ENCODE results near the gene OR3A1. TPM values are rescaled to one million over a fixed set of nuclear protein-coding genes. Genes with fewer than 3 reads are reported as not detected.
"Not testable (repeated sequence)": the region's sequence is repeated elsewhere in the genome, so short reads cannot be mapped to it uniquely, and the experiment has no call there.

Gene OR3A1, protein sequence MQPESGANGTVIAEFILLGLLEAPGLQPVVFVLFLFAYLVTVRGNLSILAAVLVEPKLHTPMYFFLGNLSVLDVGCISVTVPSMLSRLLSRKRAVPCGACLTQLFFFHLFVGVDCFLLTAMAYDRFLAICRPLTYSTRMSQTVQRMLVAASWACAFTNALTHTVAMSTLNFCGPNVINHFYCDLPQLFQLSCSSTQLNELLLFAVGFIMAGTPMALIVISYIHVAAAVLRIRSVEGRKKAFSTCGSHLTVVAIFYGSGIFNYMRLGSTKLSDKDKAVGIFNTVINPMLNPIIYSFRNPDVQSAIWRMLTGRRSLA
- under 1 TPM in 1 of 2 experiments, not detected in 1; 0.40 TPM for total RNA-seq

DNA sequence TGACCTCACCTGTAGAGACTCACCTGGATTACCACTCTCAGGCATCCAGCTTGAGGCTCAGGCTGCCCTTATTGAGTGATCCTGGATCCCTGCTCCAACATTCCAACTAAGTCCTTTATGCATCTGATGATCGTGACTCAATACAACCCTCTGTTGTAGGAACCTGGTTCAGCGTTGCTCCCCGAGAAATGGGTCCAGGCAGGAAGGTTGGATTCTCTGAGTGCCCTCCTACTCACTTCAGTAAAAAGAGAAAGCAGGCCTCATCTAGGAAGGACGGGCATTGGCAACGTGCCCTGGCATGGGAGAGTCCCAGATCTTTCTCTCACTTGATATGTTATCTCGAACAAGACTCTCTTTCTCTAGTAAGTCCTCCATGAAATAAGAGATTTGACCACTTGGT is at the start of gene OR3A1:
TSS of gene OR3A1 (minus strand) at position 101 of the 400 bp plus-strand sequence. CDS start 5,778 bp downstream, outside the sequence.
- Mint-ChIP-seq H3K4me1 (no peaks in the 10 kb centered on the region), H3K36me3 (ENCODE audit: low read depth) (no peaks in the 10 kb centered on the region), H3K9me3 (no peaks in the 10 kb centered on the region), H3K4me3 (no peak within 1 kb of the TSS), H3K27me3 (peaks cover 22% of the 10 kb centered on the region), H3K27ac (no peak within 1 kb of the TSS)
- no peak for DNase-seq
- ChIA-PET POLR2A (no interaction called here), CTCF (no interaction called here)

DNA sequence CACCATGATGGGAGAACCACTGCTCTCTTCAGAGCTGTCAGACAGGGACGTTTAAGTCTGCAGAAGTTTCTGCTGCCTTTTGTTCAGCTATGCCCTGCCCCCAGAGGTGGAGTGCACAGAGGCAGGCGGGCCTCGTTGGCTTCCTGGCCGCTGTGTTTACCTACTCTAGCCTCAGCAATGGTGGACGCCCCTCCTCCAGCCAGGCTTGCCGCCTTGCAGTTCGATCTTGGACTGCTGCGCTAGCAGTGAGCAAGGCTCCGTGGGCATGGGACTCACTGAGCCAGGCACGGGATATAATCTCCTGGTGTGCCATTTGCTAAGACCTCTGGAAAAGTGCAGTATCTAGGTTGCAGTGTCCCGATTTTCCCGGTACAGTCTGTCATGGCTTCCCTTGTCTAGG is 44.6 kb upstream of the OR3A1 start:
- peaks cover 13% of the 10 kb centered on the region for H3K27me3 Mint-ChIP-seq
- POLR2A ChIA-PET; CTCF ChIA-PET; H3K4me3 Mint-ChIP-seq; H3K27ac Mint-ChIP-seq; H3K36me3 Mint-ChIP-seq (ENCODE audit: low read depth); DNase-seq; H3K4me1 Mint-ChIP-seq: not testable (repeated sequence)
- H3K9me3 Mint-ChIP-seq = peaks cover 10% of the 10 kb centered on the region

DNA sequence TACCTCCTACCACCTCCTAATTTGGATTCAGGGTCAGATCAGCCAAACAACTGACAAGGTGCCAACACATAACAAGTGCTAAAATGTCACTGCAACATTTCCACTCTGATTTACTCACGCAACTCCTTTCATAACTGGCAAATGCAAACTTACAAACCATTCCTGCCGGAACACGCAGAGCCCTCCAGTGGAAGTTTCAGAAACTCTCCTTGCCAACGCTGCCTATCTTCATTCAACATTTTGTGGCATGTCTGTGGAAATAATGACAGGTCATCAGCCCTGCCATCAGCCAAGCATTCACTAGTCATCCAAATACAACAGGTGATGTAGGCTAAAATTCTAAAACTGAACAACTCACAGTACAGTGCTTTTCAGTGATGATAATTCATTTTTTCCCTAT is 37.7 kb upstream of the OR3A1 start:
- H3K27me3 Mint-ChIP-seq = peaks cover 5% of the 10 kb centered on the region
- no peak overlapping the region for H3K4me3 Mint-ChIP-seq
- peaks cover 9% of the 10 kb centered on the region for H3K9me3 Mint-ChIP-seq
- CTCF ChIA-PET = no interaction called here
- H3K4me1 Mint-ChIP-seq = no peaks in the 10 kb centered on the region
- POLR2A ChIA-PET = no interaction called here
- H3K36me3 Mint-ChIP-seq (ENCODE audit: low read depth) = no peaks in the 10 kb centered on the region
- DNase-seq = no peak
- H3K27ac Mint-ChIP-seq = no peak overlapping the region

DNA sequence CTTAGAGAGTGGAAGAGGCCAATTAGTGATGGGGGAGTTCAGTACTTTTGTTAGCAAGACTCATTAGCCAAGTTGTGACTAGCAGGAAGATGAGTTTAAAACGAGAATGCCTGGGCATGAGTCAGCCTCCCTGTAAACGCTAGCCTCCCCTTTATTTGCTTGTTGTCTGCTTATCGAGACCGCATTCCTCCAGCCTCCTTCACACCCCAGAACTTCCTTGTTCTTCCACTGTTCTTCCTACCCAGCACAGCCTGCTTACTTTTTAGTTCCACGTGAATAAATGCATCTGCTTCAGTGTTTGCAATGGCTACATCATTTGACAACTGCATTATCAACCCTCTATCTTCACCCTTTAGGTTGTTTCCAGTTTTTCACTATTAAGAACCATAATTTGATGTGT is 20.2 kb upstream of the OR3A1 start:
- H3K9me3 Mint-ChIP-seq = peaks cover 2% of the 10 kb centered on the region
- no peak overlapping the region for H3K27ac Mint-ChIP-seq
- no peaks in the 10 kb centered on the region for H3K27me3 Mint-ChIP-seq
- H3K36me3 Mint-ChIP-seq (ENCODE audit: low read depth) = no peaks in the 10 kb centered on the region
- ChIA-PET CTCF (no interaction called here), POLR2A (no interaction called here)
- no peak for DNase-seq
- H3K4me1 Mint-ChIP-seq = no peaks in the 10 kb centered on the region
- no peak overlapping the region for H3K4me3 Mint-ChIP-seq

DNA sequence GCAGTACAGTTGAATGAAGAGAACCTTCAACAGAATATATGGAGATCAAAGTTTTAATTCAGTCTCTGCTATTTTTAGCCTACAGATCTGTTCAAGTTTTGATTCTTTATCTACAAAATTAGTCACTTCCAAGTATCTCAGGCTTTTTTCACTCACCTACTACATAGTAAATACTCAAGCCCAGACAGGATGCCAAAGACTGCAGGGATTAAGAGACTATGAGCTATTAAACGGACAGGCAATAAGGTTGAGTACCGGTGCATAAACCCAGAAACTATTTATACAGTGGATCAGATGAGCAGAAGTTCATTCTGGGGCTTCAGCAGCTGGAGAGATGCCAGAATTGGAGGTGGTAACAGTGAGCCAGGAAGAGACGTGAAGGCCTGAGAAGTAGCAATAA is 18.7 kb upstream of the OR3A1 start:
- Mint-ChIP-seq H3K27ac (no peak overlapping the region), H3K36me3 (ENCODE audit: low read depth) (no peaks in the 10 kb centered on the region), H3K4me1 (no peaks in the 10 kb centered on the region), H3K27me3 (no peaks in the 10 kb centered on the region), H3K4me3 (no peak overlapping the region), H3K9me3 (no peaks in the 10 kb centered on the region)
- CTCF ChIA-PET = no interaction called here
- no peak for DNase-seq
- POLR2A ChIA-PET = no interaction called here

DNA sequence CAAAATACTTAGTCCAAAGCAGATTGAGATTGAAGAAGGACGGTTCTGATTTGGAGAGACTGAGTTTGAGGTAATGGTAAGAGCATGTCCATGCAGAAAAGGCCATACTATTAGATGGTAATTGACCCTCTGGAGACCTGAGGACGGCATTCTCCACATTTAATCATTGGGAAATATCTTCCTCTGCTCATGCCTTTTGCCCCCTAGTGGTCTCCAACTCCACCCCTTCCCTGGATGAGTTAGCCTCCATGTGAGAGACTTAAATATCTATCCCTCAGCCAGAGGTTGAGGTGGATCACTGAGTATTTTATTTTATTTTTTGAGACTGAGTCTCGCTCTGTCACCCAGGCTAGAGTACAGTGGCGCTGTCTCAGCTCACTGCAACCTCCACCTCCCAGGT is 10.4 kb upstream of the OR3A1 start:
- Mint-ChIP-seq H3K27me3 (no peaks in the 10 kb centered on the region), H3K4me3 (no peak overlapping the region), H3K36me3 (ENCODE audit: low read depth) (no peaks in the 10 kb centered on the region), H3K4me1 (no peaks in the 10 kb centered on the region), H3K27ac (no peak overlapping the region), H3K9me3 (no peaks in the 10 kb centered on the region)
- DNase-seq = no peak
- CTCF ChIA-PET = no interaction called here
- POLR2A ChIA-PET = no interaction called here

DNA sequence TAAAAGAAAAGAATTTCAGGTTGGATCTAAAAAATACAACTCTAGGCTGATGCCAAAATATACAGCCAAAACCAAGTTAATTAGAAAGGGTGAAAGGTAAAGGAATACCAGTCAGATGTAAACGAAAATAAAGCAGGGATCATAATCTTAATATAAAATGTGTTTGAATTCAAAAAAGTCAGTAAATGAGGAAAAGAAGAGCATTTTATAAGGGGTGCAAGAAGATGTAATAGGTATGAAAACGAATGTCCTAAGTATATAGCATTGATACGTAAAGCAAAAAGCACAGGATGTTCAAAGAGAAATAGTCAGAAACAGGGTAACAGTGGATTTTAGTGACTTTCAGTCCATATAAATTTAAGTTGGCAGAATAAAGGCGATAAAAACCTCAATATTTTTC is 2.5 kb downstream of the OR3A1 start:
- ChIA-PET POLR2A (no interaction called here), CTCF (no interaction called here)
- no peak for DNase-seq
- Mint-ChIP-seq H3K36me3 (ENCODE audit: low read depth) (no peaks in the 10 kb centered on the region), H3K9me3 (no peaks in the 10 kb centered on the region), H3K27ac (no peak overlapping the region), H3K27me3 (peaks cover 22% of the 10 kb centered on the region), H3K4me1 (no peaks in the 10 kb centered on the region), H3K4me3 (no peak overlapping the region)

DNA sequence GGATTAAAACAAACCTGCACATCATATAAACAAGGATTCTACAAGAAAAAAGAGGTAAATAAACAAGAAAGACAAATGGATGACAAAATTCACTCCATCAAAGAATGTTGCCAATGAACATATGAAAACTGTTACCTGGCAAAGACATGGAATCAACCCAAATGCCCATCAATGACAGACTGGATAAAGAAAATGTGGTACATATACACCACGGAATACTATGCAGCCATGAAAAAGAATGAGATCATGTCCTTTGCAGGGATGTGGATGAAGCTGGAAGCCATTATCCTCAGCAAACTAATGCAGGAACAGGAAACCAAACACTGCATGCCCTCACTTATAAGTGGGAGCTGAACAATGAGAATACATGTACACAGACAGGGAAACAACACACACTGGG is 4.6 kb downstream of the OR3A1 start:
- CTCF ChIA-PET; H3K4me1 Mint-ChIP-seq; POLR2A ChIA-PET; H3K9me3 Mint-ChIP-seq; H3K4me3 Mint-ChIP-seq; H3K27ac Mint-ChIP-seq; DNase-seq; H3K36me3 Mint-ChIP-seq (ENCODE audit: low read depth): not testable (repeated sequence)
- peaks cover 22% of the 10 kb centered on the region for H3K27me3 Mint-ChIP-seq

DNA sequence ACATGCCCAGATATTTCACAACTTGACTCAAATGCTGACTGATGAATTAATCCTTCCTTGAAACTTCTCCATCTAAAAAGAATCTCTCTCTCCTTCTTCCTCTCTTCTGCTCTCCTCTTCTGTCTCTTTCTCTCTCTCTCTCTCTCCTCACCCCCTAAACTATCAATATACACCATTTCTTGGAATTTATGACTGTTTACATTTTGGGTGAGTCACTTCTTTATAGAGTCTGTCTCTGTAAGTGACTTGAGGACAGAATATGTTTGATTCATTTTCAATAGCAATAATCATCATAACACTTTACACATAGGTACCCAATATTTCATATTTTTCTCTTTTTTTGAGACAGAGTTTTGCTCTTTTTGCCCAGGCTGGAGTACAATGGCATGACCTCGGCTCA is 15.3 kb downstream of the OR3A1 start:
- POLR2A ChIA-PET = no interaction called here
- Mint-ChIP-seq H3K27me3 (no peaks in the 10 kb centered on the region), H3K4me3 (no peak overlapping the region), H3K9me3 (no peaks in the 10 kb centered on the region), H3K36me3 (ENCODE audit: low read depth) (no peaks in the 10 kb centered on the region), H3K27ac (no peak overlapping the region), H3K4me1 (peaks cover 1% of the 10 kb centered on the region)
- DNase-seq = no peak
- CTCF ChIA-PET = no interaction called here

DNA sequence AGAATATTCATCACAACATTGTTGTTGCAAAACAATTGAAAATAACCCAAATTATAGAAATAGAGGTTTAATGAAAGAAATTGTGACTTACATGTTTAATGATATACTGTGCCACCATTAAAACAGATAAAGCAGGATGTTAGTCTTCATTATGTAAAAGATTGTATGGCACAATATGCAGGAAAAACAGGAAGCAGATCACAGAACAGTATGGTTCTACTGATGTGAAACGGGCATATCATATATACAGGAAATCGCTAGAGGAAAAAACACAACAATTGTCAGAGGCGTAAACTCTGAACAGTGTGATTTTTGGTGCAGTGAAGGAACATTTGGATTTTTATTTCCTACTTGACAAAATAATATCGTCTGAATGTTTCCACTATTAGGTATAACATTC is 22.0 kb downstream of the OR3A1 start:
- Mint-ChIP-seq H3K36me3 (ENCODE audit: low read depth) (no peaks in the 10 kb centered on the region), H3K4me3 (no peak overlapping the region), H3K9me3 (peaks cover 5% of the 10 kb centered on the region), H3K27me3 (no peaks in the 10 kb centered on the region), H3K27ac (no peak overlapping the region), H3K4me1 (no peaks in the 10 kb centered on the region)
- ChIA-PET CTCF (no interaction called here), POLR2A (no interaction called here)
- DNase-seq = no peak

DNA sequence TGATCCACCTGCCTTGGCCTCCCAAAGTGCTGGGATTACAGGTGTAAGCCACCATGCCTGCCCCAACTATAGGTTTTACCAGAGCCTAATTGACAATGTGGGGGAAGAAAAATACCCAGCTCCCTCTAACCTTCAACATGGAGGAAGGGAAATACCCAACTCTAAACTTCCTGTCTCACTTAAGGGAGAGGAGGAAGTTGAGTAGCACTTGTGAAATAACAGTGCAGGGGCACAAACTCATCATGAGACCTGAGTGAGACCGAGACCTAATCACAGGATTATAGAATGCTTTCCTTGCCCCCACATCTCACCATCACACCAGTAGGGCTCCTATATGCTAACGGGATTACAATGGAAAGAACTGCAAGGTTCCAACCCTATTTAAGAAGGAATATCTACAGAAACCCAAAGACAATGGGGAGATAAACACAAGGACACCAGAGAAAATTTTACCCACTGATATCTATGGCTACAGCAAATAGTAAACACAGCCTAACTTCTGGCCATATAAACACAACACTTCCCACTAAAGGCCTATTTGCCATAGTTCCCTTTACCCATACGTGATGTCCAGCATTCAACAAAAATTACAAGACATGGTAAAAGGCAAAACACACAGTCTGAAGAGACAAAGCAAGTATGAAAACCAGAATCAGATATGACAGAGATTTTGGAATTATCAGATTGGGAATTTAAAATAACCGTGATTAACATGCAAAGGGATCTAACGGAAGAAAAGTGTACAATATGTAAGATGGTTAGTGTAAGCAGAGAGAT is 26.9 kb downstream of the OR3A1 start:
- H3K4me3 Mint-ChIP-seq = no peak overlapping the region
- H3K27ac Mint-ChIP-seq = no peak overlapping the region
- H3K9me3 Mint-ChIP-seq = peaks cover 8% of the 10 kb centered on the region
- no peak for DNase-seq
- CTCF ChIA-PET = no interaction called here
- POLR2A ChIA-PET = no interaction called here
- no peaks in the 10 kb centered on the region for H3K36me3 Mint-ChIP-seq (ENCODE audit: low read depth)
- H3K4me1 Mint-ChIP-seq = no peaks in the 10 kb centered on the region
- no peaks in the 10 kb centered on the region for H3K27me3 Mint-ChIP-seq

DNA sequence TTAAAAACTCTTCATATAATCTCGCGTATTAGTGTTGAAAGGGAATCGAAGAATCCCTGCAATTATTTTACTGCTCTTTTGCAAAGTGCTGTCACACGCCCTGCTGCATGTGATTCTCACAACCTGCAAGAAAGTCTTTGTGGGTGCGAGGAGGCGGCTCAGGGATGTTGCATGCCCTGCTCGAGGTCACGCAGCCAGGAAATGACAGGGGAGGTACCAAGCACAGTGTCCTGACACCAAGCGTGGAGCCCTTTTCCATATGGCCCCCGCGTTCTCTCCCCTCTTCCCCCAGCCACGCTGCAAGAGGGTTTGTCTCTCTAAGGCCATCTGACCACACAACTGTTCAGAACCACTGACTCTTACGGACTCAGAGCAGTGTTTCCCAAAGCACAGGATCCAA is 37.6 kb downstream of the OR3A1 start:
- H3K9me3 Mint-ChIP-seq = no peaks in the 10 kb centered on the region
- H3K36me3 Mint-ChIP-seq (ENCODE audit: low read depth) = no peaks in the 10 kb centered on the region
- no peak overlapping the region for H3K4me3 Mint-ChIP-seq
- no peaks in the 10 kb centered on the region for H3K4me1 Mint-ChIP-seq
- CTCF ChIA-PET = no interaction called here
- POLR2A ChIA-PET = no interaction called here
- DNase-seq = no peak
- H3K27ac Mint-ChIP-seq = no peak overlapping the region
- H3K27me3 Mint-ChIP-seq = peaks cover 4% of the 10 kb centered on the region

DNA sequence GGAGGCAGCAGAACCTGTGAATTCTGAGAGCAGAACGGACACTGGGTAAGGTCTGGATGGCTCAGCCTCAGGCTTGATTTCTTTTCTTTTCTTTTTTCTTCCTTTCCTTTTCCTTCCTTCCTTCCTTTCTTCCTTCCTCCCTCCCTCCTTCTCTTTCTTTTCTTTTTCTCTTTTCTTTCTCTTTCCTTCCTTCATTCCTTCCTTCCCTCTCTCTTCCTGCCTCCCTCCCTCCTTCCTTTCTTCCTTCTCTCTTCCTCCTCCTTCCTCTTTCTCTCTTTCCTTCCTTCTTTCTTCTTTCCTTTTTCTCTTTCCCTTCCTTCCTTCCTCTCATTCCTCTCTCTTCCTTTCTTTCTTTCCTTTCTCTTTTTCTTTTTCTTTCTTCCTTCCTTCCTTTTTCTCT is 38.0 kb downstream of the OR3A1 start:
- no peaks in the 10 kb centered on the region for H3K4me1 Mint-ChIP-seq
- ChIA-PET CTCF (no interaction called here), POLR2A (no interaction called here)
- peaks cover 4% of the 10 kb centered on the region for H3K27me3 Mint-ChIP-seq
- H3K36me3 Mint-ChIP-seq (ENCODE audit: low read depth) = no peaks in the 10 kb centered on the region
- H3K27ac Mint-ChIP-seq = no peak overlapping the region
- H3K4me3 Mint-ChIP-seq = no peak overlapping the region
- no peak for DNase-seq
- H3K9me3 Mint-ChIP-seq = no peaks in the 10 kb centered on the region

DNA sequence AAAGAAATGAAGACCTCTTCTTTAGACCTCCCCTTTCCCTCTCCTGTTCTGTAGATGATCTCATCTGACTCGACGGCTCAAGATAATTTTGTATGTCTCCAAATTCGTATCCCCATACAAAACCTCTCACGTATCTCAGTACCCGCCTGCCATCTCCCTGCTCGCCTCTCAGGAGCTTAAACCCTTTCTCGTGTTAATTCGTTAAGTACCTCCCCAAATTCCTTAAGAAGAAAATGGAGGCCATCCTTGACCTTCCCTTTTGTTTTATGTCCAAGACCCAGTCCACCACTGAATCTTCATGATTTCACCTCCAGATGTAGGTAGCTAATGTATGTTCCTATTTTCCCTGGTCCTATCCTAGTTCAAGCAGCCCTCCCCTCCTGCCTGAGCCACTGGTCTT is 41.6 kb downstream of the OR3A1 start:
- no peak for DNase-seq
- no peaks in the 10 kb centered on the region for H3K9me3 Mint-ChIP-seq
- no peaks in the 10 kb centered on the region for H3K4me1 Mint-ChIP-seq
- no peak overlapping the region for H3K27ac Mint-ChIP-seq
- ChIA-PET POLR2A (no interaction called here), CTCF (interaction anchor here (0.7 kb wide), 1 partner anchor 373 kb away, joined by 6 read pairs; no protein-coding TSS in a partner anchor)
- no peak overlapping the region for H3K4me3 Mint-ChIP-seq
- H3K27me3 Mint-ChIP-seq = no peaks in the 10 kb centered on the region
- no peaks in the 10 kb centered on the region for H3K36me3 Mint-ChIP-seq (ENCODE audit: low read depth)
